ENCODE results near the gene NUDCD2. TPM values are rescaled to one million over a fixed set of nuclear protein-coding genes. Genes with fewer than 3 reads are reported as not detected.

Gene NUDCD2
- total RNA-seq, 1 experiment from 2014 or later: 56.8 TPM

DNA sequence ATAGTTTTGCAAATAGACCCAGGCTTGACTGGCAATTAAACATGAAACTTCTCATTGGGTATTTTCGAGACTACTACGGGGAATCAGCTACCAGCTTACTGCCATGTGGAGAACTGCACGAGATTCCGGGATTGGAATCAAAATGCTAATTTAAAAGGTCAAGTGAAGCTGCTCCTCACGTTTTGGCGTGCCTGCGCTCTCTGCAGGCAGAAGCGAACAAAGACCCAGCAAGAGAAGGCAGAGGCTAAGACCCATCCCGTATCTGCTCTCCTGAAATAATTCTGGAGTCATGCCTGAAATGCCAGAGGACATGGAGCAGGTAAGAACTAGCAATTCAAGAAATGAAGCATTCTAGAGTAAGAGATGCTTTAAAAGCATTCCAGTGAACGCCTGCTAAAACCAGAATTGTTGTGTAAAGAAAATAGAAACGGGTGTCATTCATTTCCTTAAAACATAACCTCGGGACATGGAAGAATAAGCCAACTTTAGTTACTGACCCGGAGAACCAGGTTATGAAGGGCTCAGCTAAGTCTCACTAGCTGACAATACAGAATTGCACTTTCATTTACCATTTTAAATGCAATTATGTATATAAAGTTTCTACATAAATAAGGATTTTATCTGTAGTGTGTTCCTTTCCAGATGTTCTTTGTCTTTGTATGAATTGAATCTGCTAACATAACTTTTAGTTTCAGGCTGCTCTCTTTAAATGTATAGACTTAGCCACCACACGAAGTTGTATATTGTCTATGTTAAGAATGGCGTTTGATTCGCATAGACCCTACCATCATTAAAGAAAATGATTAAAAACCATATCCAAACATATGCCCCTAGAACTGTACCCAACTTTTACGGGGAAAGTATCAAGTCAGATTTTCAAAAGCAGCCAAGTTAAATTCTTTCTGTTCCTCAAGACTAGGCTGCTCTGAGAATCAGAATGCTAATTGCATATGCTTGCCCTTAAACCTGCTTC, 43.5 kb upstream of the NUDCD2 start (continued):
- TF ChIP-seq, protein P1, sequence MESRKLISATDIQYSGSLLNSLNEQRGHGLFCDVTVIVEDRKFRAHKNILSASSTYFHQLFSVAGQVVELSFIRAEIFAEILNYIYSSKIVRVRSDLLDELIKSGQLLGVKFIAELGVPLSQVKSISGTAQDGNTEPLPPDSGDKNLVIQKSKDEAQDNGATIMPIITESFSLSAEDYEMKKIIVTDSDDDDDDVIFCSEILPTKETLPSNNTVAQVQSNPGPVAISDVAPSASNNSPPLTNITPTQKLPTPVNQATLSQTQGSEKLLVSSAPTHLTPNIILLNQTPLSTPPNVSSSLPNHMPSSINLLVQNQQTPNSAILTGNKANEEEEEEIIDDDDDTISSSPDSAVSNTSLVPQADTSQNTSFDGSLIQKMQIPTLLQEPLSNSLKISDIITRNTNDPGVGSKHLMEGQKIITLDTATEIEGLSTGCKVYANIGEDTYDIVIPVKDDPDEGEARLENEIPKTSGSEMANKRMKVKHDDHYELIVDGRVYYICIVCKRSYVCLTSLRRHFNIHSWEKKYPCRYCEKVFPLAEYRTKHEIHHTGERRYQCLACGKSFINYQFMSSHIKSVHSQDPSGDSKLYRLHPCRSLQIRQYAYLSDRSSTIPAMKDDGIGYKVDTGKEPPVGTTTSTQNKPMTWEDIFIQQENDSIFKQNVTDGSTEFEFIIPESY (IDR thresholded peaks at IDR 0.05; ENCODE audit: extremely low read depth, insufficient replicate concordance, low read length): no peak
- TF ChIP-seq, protein P2, sequence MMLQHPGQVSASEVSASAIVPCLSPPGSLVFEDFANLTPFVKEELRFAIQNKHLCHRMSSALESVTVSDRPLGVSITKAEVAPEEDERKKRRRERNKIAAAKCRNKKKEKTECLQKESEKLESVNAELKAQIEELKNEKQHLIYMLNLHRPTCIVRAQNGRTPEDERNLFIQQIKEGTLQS (IDR thresholded peaks at IDR 0.05): no peak
- peak; percentile 90; the same call in 1 of the 2 replicates for TF ChIP-seq CBX3 (IDR thresholded peaks at IDR 0.05; ENCODE audit: low read depth)
- peak; percentile 58 for TF ChIP-seq RAD21 (IDR thresholded peaks at IDR 0.05; ENCODE audit: low read depth)
- no peak for TF ChIP-seq ZNF274 (IDR thresholded peaks at IDR 0.05; ENCODE audit: low read depth, low read length)
- TF ChIP-seq, protein P3, sequence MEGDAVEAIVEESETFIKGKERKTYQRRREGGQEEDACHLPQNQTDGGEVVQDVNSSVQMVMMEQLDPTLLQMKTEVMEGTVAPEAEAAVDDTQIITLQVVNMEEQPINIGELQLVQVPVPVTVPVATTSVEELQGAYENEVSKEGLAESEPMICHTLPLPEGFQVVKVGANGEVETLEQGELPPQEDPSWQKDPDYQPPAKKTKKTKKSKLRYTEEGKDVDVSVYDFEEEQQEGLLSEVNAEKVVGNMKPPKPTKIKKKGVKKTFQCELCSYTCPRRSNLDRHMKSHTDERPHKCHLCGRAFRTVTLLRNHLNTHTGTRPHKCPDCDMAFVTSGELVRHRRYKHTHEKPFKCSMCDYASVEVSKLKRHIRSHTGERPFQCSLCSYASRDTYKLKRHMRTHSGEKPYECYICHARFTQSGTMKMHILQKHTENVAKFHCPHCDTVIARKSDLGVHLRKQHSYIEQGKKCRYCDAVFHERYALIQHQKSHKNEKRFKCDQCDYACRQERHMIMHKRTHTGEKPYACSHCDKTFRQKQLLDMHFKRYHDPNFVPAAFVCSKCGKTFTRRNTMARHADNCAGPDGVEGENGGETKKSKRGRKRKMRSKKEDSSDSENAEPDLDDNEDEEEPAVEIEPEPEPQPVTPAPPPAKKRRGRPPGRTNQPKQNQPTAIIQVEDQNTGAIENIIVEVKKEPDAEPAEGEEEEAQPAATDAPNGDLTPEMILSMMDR (IDR thresholded peaks at IDR 0.05 in 2 of 3, conservative IDR thresholded peaks at IDR 0.05 in 1 of 3; ENCODE audit: borderline replicate concordance in 1 of 3, insufficient read depth in 1 of 3, low read depth in 2 of 3, low read length in 2 of 3): peak in 2 of 3 experiments; percentile 26 to 47; a peak in 3 of 6 replicates
- no peak for TF ChIP-seq YY1 (IDR thresholded peaks at IDR 0.05; ENCODE audit: extremely low read depth, insufficient replicate concordance, low read depth, low read length)
- peak; percentile 46 for TF ChIP-seq POLR2A (IDR thresholded peaks at IDR 0.05; ENCODE audit: borderline replicate concordance, extremely low read depth, insufficient read depth, insufficient read length)
- no peak for TF ChIP-seq ZFX (IDR thresholded peaks at IDR 0.05)
- no peak for TF ChIP-seq TCF7L2 (IDR thresholded peaks at IDR 0.05; ENCODE audit: borderline replicate concordance, extremely low read depth, insufficient read depth, insufficient read length)
- TF ChIP-seq, protein P4, sequence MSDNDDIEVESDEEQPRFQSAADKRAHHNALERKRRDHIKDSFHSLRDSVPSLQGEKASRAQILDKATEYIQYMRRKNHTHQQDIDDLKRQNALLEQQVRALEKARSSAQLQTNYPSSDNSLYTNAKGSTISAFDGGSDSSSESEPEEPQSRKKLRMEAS (IDR thresholded peaks at IDR 0.05): peak; percentile 87

Data from HCT116 (cell line).